Endothelial cell of umbilical vein (primary cell): Measurements from ENCODE around the gene CD37. TPM values are rescaled to one million over a fixed set of nuclear protein-coding genes. Genes with fewer than 3 reads are reported as not detected.

Source experiments
- BruUV-seq: library from RNA; stranded (reverse); fragments of 400-500 nt; replicated peaks from 2 replicates; lab custom pipeline; 2021; lab: Mats Ljungman, UMichigan
- CTCF ChIA-PET: fragments of 300-600, 350-600 bp; sonication (Branson Sonifier 250); formaldehyde crosslinking; loops from one replicate; lab custom pipeline; 2021; ENCODE audit warnings: antibody characterized with exemption, inconsistent platforms; lab: Charles Lee
- POLR2A ChIA-PET: fragments of 300-600, 350-600 bp; sonication (Branson Sonifier 250); formaldehyde crosslinking; loops from one replicate; lab custom pipeline; 2021; ENCODE audit warnings: antibody characterized with exemption, inconsistent platforms; lab: Charles Lee
- DNase-seq: peaks from one replicate; pipeline ENCODE4 v3.0.0-alpha.2; 2011; ENCODE audit warnings: low read depth, low spot score
- FAIRE-seq: peaks from 2 replicates; lab custom pipeline; 2011; peaks lifted over from hg19 to GRCh38; lab: Jason Lieb, UNC
- H2AFZ ChIP-seq: 2 replicates; pipeline ENCODE4 v1.6.0; 2012; ENCODE audit warnings: low read depth, low read length, control low read depth, inconsistent platforms
- H3K27ac ChIP-seq: 2 replicates; pipeline ENCODE4 v1.5.1; 2011; ENCODE audit warnings: low read depth, mild to moderate bottlenecking, control low read depth, low read length, moderate library complexity; ENCODE audit not compliant: insufficient read depth
- H3K27me3 ChIP-seq, 2 experiments: 2 replicates each; pipeline versions ENCODE4 v1.6.0 to v1.6.1; 2011; ENCODE audit warnings: low read length in 2 of 2, mixed read lengths in 1 of 2; ENCODE audit not compliant: control insufficient read depth in 2 of 2, insufficient read depth in 2 of 2
- H3K36me3 ChIP-seq, 2 experiments: 2 replicates in 1 of 2; 3 replicates in 1 of 2; pipeline ENCODE4 v1.5.1; 2011; ENCODE audit warnings: low read length in 2 of 2, mild to moderate bottlenecking in 1 of 2, moderate library complexity in 1 of 2; ENCODE audit not compliant: control insufficient read depth in 2 of 2, insufficient read depth in 2 of 2; ENCODE audit errors: extremely low read depth in 1 of 2
- H3K4me1 ChIP-seq: 3 replicates; pipeline ENCODE4 v1.5.1; 2011; ENCODE audit warnings: mild to moderate bottlenecking, low read length; ENCODE audit not compliant: control insufficient read depth, insufficient read depth; ENCODE audit errors: extremely low read depth
- H3K4me2 ChIP-seq: 2 replicates; pipeline ENCODE4 v1.6.1; 2011; ENCODE audit warnings: low read length, control low read depth, mixed read lengths; ENCODE audit not compliant: insufficient read depth
- H3K4me3 ChIP-seq, 3 experiments: fragments of 200-600 bp in 1 of 3; sonication (generic), shearing (Covaris generic) in 1 of 3; replicated peaks in 1 of 3; 2 replicates each; pipeline ENCODE4 v1.5.1; 2011 to 2016; ENCODE audit warnings: control low read depth in 3 of 3, low read length in 3 of 3, mild to moderate bottlenecking in 2 of 3, inconsistent platforms in 1 of 3, low read depth in 1 of 3, moderate library complexity in 1 of 3; ENCODE audit not compliant: insufficient read depth in 1 of 3
- H3K79me2 ChIP-seq: 2 replicates; pipeline ENCODE4 v1.6.0; 2012; ENCODE audit warnings: low read length, inconsistent platforms; ENCODE audit not compliant: control insufficient read depth, insufficient read depth
- H3K9ac ChIP-seq: replicated peaks from 2 replicates; pipeline ENCODE3; 2011; ENCODE audit warnings: low read length, control low read depth; ENCODE audit not compliant: insufficient read depth; ENCODE audit errors: extremely low read depth
- H3K9me1 ChIP-seq: replicated peaks from 3 replicates; pipeline ENCODE4 v1.6.0; 2011; ENCODE audit warnings: mild to moderate bottlenecking, low read length; ENCODE audit not compliant: control insufficient read depth, insufficient read depth; ENCODE audit errors: extremely low read depth
- H3K9me3 ChIP-seq: replicated peaks from 2 replicates; pipeline ENCODE4 v1.5.1; 2012; ENCODE audit warnings: low read length, inconsistent platforms; ENCODE audit not compliant: control insufficient read depth, insufficient read depth
- H4K20me1 ChIP-seq: replicated peaks from 2 replicates; pipeline ENCODE3; 2011; ENCODE audit warnings: mild to moderate bottlenecking, low read length; ENCODE audit not compliant: control insufficient read depth, insufficient read depth; ENCODE audit errors: extremely low read depth
- EZH2 ChIP-seq: IDR thresholded peaks from 2 replicates; pipeline ENCODE4 v1.6.1; 2012; ENCODE audit warnings: borderline replicate concordance, low read depth, mild to moderate bottlenecking, moderate library complexity, low read length, inconsistent platforms; ENCODE audit not compliant: severe bottlenecking
- FOS ChIP-seq: IDR thresholded peaks from 2 replicates; pipeline ENCODE4 v1.6.1; 2011; ENCODE audit warnings: mild to moderate bottlenecking, low read length, moderate library complexity, borderline replicate concordance; ENCODE audit not compliant: insufficient read depth
- GATA2 ChIP-seq: IDR thresholded peaks from 2 replicates; pipeline ENCODE4 v1.7.0; 2011; ENCODE audit warnings: low read depth, mild to moderate bottlenecking, moderate library complexity, mixed read lengths, low read length; ENCODE audit not compliant: insufficient read length, insufficient read depth
- JUN ChIP-seq: IDR thresholded peaks from 2 replicates; pipeline ENCODE4 v1.6.1; 2011; ENCODE audit warnings: borderline replicate concordance, low read depth; ENCODE audit not compliant: insufficient read length, insufficient read depth
- MAX ChIP-seq: IDR thresholded peaks from 2 replicates; pipeline ENCODE4 v1.6.1; 2011; ENCODE audit not compliant: insufficient read depth, insufficient read length
- MYC ChIP-seq: IDR thresholded peaks from one replicate; pipeline ENCODE4 v1.6.1; 2011; ENCODE audit warnings: mild to moderate bottlenecking, low read depth, low read length
- POLR2AphosphoS5 ChIP-seq: IDR thresholded peaks from 2 replicates; pipeline ENCODE4 v1.6.1; 2012; ENCODE audit warnings: low read depth, mild to moderate bottlenecking, control low read depth, low read length, moderate library complexity; ENCODE audit not compliant: insufficient read depth
- dilution Hi-C: fragments of 300-500 bp; cut with MboI; formaldehyde crosslinking; loops from one replicate; pipeline ENCODE4 v1.15.0; 2019; ENCODE audit warnings: low sequenced_read_pairs; ENCODE audit not compliant: extremely low pct_ligation_motif_present
- intact Hi-C: fragments of 100-400 bp; cut with micrococcal nuclease; formaldehyde crosslinking; loops from one replicate; pipeline ENCODE4 v1.10.0; 2022
- polyA plus RNA-seq, 4 experiments: library from polyadenylated mRNA; depleted of rRNA in 3 of 4; stranded (reverse) in 3 of 4; unstranded in 1 of 4; fragments of >200 nt; gene quantifications; 2 replicates each; pipeline versions ENCODE4 v1.2.1 to v1.2.3, GENCODE V29; 2011 to 2012; ENCODE audit warnings: missing spikeins in 1 of 4
- total RNA-seq: library from RNA; stranded (reverse); gene quantifications from 2 replicates; pipeline ENCODE4 v1.2.3, GENCODE V29; 2021
- TF ChIP-seq, protein P1 (sequence below), 2 donors: IDR thresholded peaks; 1 replicate in 1 of 2; 2 replicates in 1 of 2; pipeline ENCODE4 v1.5.1; 2011; ENCODE audit warnings: low read length in 2 of 2, mild to moderate bottlenecking in 2 of 2, moderate library complexity in 2 of 2, control low read depth in 1 of 2, inconsistent platforms in 1 of 2, low read depth in 1 of 2; ENCODE audit not compliant: insufficient read depth in 1 of 2; ENCODE audit errors: extremely low read depth in 1 of 2

Gene CD37
- total and polyA plus RNA-seq, 2 donors (not counting 3 experiments of a cell fraction or from before 2014, with no cell fraction given) = not detected

DNA sequence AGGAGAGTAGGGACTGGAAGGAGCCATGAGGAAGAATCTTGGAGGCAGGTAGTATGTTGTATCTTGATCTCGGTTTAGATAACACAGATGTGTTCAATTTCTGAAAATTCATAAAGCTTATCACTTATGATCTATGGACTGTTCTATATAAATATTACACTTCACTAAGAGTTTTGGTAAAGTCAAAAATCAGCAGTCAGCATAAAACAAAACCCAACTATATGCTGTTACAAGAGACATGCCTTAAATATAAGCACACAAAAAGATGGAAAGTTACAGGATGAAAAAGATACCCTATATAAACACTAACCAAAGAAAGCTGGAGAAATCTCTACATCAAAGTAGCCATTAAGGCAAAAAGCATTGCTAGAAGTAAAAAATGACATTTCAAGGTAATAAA lies 48.4 kb downstream of the CD37 start:
- Histone ChIP-seq H3K9me1 (no peaks in the 10 kb centered on the region), H3K27me3 (peaks cover 4 to 5% of the 10 kb centered on the region in 2 experiments), H3K4me2 (no peak overlapping the region), H3K4me1 (no peaks in the 10 kb centered on the region), H4K20me1 (no peaks in the 10 kb centered on the region), H3K79me2 (no peaks in the 10 kb centered on the region), H3K36me3 (no peaks in the 10 kb centered on the region), H3K4me3 (no peak overlapping the region), H3K9ac (no peak overlapping the region), H2AFZ (no peak overlapping the region), H3K27ac (no peak overlapping the region), H3K9me3 (no peaks in the 10 kb centered on the region)
- BruUV-seq = no TSS peak
- TF ChIP-seq FOS (no peak), MAX (no peak), JUN (no peak), MYC (no peak)
- TF ChIP-seq, protein P1, sequence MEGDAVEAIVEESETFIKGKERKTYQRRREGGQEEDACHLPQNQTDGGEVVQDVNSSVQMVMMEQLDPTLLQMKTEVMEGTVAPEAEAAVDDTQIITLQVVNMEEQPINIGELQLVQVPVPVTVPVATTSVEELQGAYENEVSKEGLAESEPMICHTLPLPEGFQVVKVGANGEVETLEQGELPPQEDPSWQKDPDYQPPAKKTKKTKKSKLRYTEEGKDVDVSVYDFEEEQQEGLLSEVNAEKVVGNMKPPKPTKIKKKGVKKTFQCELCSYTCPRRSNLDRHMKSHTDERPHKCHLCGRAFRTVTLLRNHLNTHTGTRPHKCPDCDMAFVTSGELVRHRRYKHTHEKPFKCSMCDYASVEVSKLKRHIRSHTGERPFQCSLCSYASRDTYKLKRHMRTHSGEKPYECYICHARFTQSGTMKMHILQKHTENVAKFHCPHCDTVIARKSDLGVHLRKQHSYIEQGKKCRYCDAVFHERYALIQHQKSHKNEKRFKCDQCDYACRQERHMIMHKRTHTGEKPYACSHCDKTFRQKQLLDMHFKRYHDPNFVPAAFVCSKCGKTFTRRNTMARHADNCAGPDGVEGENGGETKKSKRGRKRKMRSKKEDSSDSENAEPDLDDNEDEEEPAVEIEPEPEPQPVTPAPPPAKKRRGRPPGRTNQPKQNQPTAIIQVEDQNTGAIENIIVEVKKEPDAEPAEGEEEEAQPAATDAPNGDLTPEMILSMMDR (IDR thresholded peaks at IDR 0.05; ENCODE audit: extremely low read depth in 1 of 2, insufficient read depth in 1 of 2, low read depth in 1 of 2, low read length in 2 of 2) = no peak
- dilution Hi-C loops (no loop called here), intact Hi-C loops (no loop called here)
- ChIA-PET POLR2A (no interaction called here), CTCF (interaction anchor here (0.6 kb wide), 1 partner anchor 8 kb away, joined by 3 read pairs; no protein-coding TSS in a partner anchor)
- no peak for FAIRE-seq
- no peak for DNase-seq

GRCh38 chr19:49387936-49388372 lies 52.7 kb downstream of the CD37 start, which contains the start of gene KASH5:
TSS of gene KASH5 (plus strand) at chr19:49388249. CDS start at chr19:49390884, 2,635 bp downstream.
- Histone ChIP-seq H4K20me1 (no peaks in the 10 kb centered on the region), H3K36me3 (no peaks in the 10 kb centered on the region), H3K4me3 (no peak within 1 kb of the TSS), H2AFZ (peak within 1 kb of the TSS; percentile 36), H3K27ac (no peak within 1 kb of the TSS), H3K27me3 (no peaks in the 10 kb centered on the region), H3K9me1 (no peaks in the 10 kb centered on the region), H3K9ac (no peak within 1 kb of the TSS), H3K4me1 (no peaks in the 10 kb centered on the region), H3K9me3 (no peaks in the 10 kb centered on the region), H3K4me2 (no peak within 1 kb of the TSS), H3K79me2 (no peaks in the 10 kb centered on the region)
- CTCF ChIA-PET = interaction anchor here (0.6 kb wide), 1 partner anchor 126 kb away, joined by 3 read pairs; no protein-coding TSS in a partner anchor
- dilution Hi-C loops = no loop called here
- TF ChIP-seq JUN (no peak), EZH2 (no peak), GATA2 (no peak), POLR2AphosphoS5 (no peak), MYC (no peak), FOS (no peak)
- POLR2A ChIA-PET = no interaction called here
- DNase-seq = peak; percentile 67
- no peak for FAIRE-seq
- intact Hi-C loops = no loop called here
- no TSS peak for BruUV-seq
